H9 (cell line): ENCODE data around the gene GABBR2. TPM values are rescaled to one million over a fixed set of nuclear protein-coding genes. Genes with fewer than 3 reads are reported as not detected.

Experiments
- DNase-seq: peaks from one replicate; pipeline ENCODE4 v3.0.0-alpha.2; 2017
- H2AFZ ChIP-seq: one replicate; pipeline ENCODE4 v1.6.1; 2013; ENCODE audit warnings: mild to moderate bottlenecking, low read length, control low read depth, moderate library complexity
- H2AK5ac ChIP-seq: 2 replicates; pipeline ENCODE4 v1.6.1; 2013; ENCODE audit warnings: low read length, control low read depth, mixed read lengths; ENCODE audit not compliant: insufficient read length
- H2BK120ac ChIP-seq: one replicate; pipeline ENCODE4 v1.6.1; 2013; ENCODE audit warnings: low read depth, mild to moderate bottlenecking, low read length, control low read depth, inconsistent platforms; ENCODE audit not compliant: poor library complexity, severe bottlenecking
- H2BK12ac ChIP-seq: 2 replicates; pipeline ENCODE4 v1.6.1; 2013; ENCODE audit warnings: low read length, control low read depth, mixed read lengths, low read depth; ENCODE audit not compliant: insufficient read length
- H2BK15ac ChIP-seq: 2 replicates; pipeline ENCODE4 v1.6.1; 2013; ENCODE audit warnings: low read depth, low read length, control low read depth
- H2BK20ac ChIP-seq: one replicate; pipeline ENCODE4 v1.6.1; 2013; ENCODE audit warnings: low read depth, mild to moderate bottlenecking, low read length, control low read depth, inconsistent platforms; ENCODE audit not compliant: poor library complexity, severe bottlenecking
- H2BK5ac ChIP-seq: 2 replicates; pipeline ENCODE4 v1.6.1; 2013; ENCODE audit warnings: low read length, control low read depth, mixed read lengths; ENCODE audit not compliant: insufficient read length
- H3K14ac ChIP-seq: 2 replicates; pipeline ENCODE4 v1.6.1; 2013; ENCODE audit warnings: low read length, control low read depth; ENCODE audit not compliant: insufficient read depth
- H3K18ac ChIP-seq: 2 replicates; pipeline ENCODE4 v1.6.1; 2013; ENCODE audit warnings: low read depth, mild to moderate bottlenecking, mixed read lengths, low read length, control low read depth; ENCODE audit not compliant: insufficient read length
- H3K23ac ChIP-seq: 2 replicates; pipeline ENCODE4 v1.6.1; 2013; ENCODE audit warnings: low read length, control low read depth, mixed read lengths, low read depth; ENCODE audit not compliant: insufficient read length
- H3K23me2 ChIP-seq: 2 replicates; pipeline ENCODE4 v1.6.1; 2013; ENCODE audit warnings: low read depth, mild to moderate bottlenecking, mixed read lengths, low read length, control low read depth; ENCODE audit not compliant: insufficient read length, poor library complexity, severe bottlenecking
- H3K27ac ChIP-seq: 2 replicates; pipeline ENCODE4 v1.5.1; 2013; ENCODE audit warnings: low read length, control low read depth, mixed read lengths, low read depth; ENCODE audit not compliant: insufficient read length
- H3K27me3 ChIP-seq: 2 replicates; pipeline ENCODE4 v1.6.1; 2013; ENCODE audit warnings: low read length, control low read depth, inconsistent platforms; ENCODE audit not compliant: insufficient read depth
- H3K4ac ChIP-seq: 2 replicates; pipeline ENCODE4 v1.6.1; 2013; ENCODE audit warnings: low read depth, mild to moderate bottlenecking, control low read depth, inconsistent platforms, low read length, moderate library complexity
- H3K4me1 ChIP-seq: 2 replicates; pipeline ENCODE4 v1.6.1; 2013; ENCODE audit warnings: low read length, control low read depth, inconsistent platforms; ENCODE audit not compliant: insufficient read depth
- H3K4me2 ChIP-seq: 2 replicates; pipeline ENCODE4 v1.6.1; 2013; ENCODE audit warnings: low read length, control low read depth, mixed read lengths; ENCODE audit not compliant: insufficient read length, insufficient read depth
- H3K56ac ChIP-seq: 2 replicates; pipeline ENCODE4 v1.6.1; 2013; ENCODE audit warnings: low read depth, mild to moderate bottlenecking, mixed read lengths, low read length, control low read depth; ENCODE audit not compliant: insufficient read length
- H3K79me1 ChIP-seq: 2 replicates; pipeline ENCODE4 v1.6.1; 2013; ENCODE audit warnings: low read depth, mild to moderate bottlenecking, moderate library complexity, low read length, control low read depth, inconsistent platforms; ENCODE audit not compliant: insufficient read depth, poor library complexity, severe bottlenecking
- H3K79me2 ChIP-seq: 2 replicates; pipeline ENCODE4 v1.6.1; 2013; ENCODE audit warnings: low read length, control low read depth, inconsistent platforms; ENCODE audit not compliant: insufficient read depth
- H3K9ac ChIP-seq: 2 replicates; pipeline ENCODE4 v1.6.1; 2013; ENCODE audit warnings: low read length, control low read depth, mixed read lengths; ENCODE audit not compliant: insufficient read length; ENCODE audit errors: extremely low read depth
- H3K9me3 ChIP-seq: one replicate; pipeline ENCODE4 v1.6.1; 2013; ENCODE audit warnings: low read depth, low read length, inconsistent platforms; ENCODE audit not compliant: control insufficient read depth
- H3T11ph ChIP-seq: one replicate; pipeline ENCODE4 v1.6.1; 2013; ENCODE audit warnings: mild to moderate bottlenecking, low read length, control low read depth, inconsistent platforms
- H4K20me1 ChIP-seq: one replicate; pipeline ENCODE4 v1.6.1; 2013; ENCODE audit not compliant: control insufficient read depth, insufficient read length, insufficient read depth
- H4K5ac ChIP-seq: 2 replicates; pipeline ENCODE4 v1.6.1; 2013; ENCODE audit warnings: low read depth, mild to moderate bottlenecking, mixed read lengths, low read length, control low read depth; ENCODE audit not compliant: insufficient read length
- H4K8ac ChIP-seq: replicated peaks from 2 replicates; pipeline ENCODE4 v1.6.1; 2013; ENCODE audit warnings: low read length, control low read depth, mixed read lengths, low read depth; ENCODE audit not compliant: insufficient read length
- H4K91ac ChIP-seq: 2 replicates; pipeline ENCODE4 v1.6.1; 2013; ENCODE audit warnings: low read depth, mild to moderate bottlenecking, moderate library complexity, mixed read lengths, low read length, control low read depth; ENCODE audit not compliant: insufficient read length
- H3K27ac Mint-ChIP-seq, 3 experiments: 2 replicates in 2 of 3; 3 replicates in 1 of 3; pipeline ENCODE4 v1.8.0; 2020 to 2021; ENCODE audit warnings: mixed read lengths in 3 of 3, mild to moderate bottlenecking in 1 of 3, moderate library complexity in 1 of 3
- H3K27me3 Mint-ChIP-seq: 2 replicates; pipeline ENCODE4 v1.8.0; 2021; ENCODE audit warnings: low read depth, mild to moderate bottlenecking, moderate library complexity, mixed read lengths
- H3K36me3 Mint-ChIP-seq, 3 experiments: 2 replicates in 2 of 3; 3 replicates in 1 of 3; pipeline ENCODE4 v1.8.0; 2020 to 2021; ENCODE audit warnings: low read depth in 3 of 3, mixed read lengths in 3 of 3; ENCODE audit not compliant: insufficient read depth in 1 of 3
- H3K4me1 Mint-ChIP-seq, 2 experiments: 2 replicates each; pipeline ENCODE4 v1.8.0; 2020; ENCODE audit warnings: mixed read lengths in 2 of 2
- H3K4me3 Mint-ChIP-seq, 2 experiments: 2 replicates in 1 of 2; 3 replicates in 1 of 2; pipeline ENCODE4 v1.8.0; 2020 to 2021; ENCODE audit warnings: mild to moderate bottlenecking in 2 of 2, mixed read lengths in 2 of 2, moderate library complexity in 1 of 2
- H3K9me3 Mint-ChIP-seq, 2 experiments: 2 replicates in 1 of 2; 3 replicates in 1 of 2; pipeline ENCODE4 v1.8.0; 2020; ENCODE audit warnings: mild to moderate bottlenecking in 2 of 2, mixed read lengths in 2 of 2, moderate library complexity in 1 of 2
- CTCF ChIP-seq: fragments of 200-600 bp; sonication (generic); conservative IDR thresholded peaks from 3 replicates; pipeline ENCODE4 v1.8.0; 2021; ENCODE audit warnings: antibody characterized with exemption, mild to moderate bottlenecking
- WGBS: extraction: QIAGEN DNeasy Blood & Tissue Kit; methylation state at CpG from one replicate; pipeline ENCODE4 v1.1.7; 2013; ENCODE audit warnings: missing lambda C conversion rate, low lambda C conversion rate, mixed read lengths; ENCODE audit not compliant: insufficient read length; ENCODE audit errors: extremely low coverage; 5-methylcytosine and 5-hydroxymethylcytosine counted together
- total RNA-seq: library from RNA; stranded (reverse); gene quantifications from 2 replicates; pipeline ENCODE4 v1.2.1, GENCODE V29; 2021

Gene GABBR2
- total RNA-seq, 1 experiment from 2014 or later = 0.66 TPM

- no CpG with 5 or more reads among the region's 3 CpGs for WGBS
- H3K4me2 ChIP-seq = no peak overlapping the region
Measured at GRCh38 chr9:98361645-98362044, 347.1 kb downstream of the GABBR2 start.

More at GRCh38 chr9:98361645-98362044, 347.1 kb downstream of the GABBR2 start:
- H2AK5ac ChIP-seq = no peak overlapping the region
- no peak overlapping the region for H4K5ac ChIP-seq
- no peak overlapping the region for H3K9ac ChIP-seq
- no peak overlapping the region for H2BK20ac ChIP-seq
- H3T11ph ChIP-seq = no peak overlapping the region
- peaks cover 11% of the 10 kb centered on the region for H3K9me3 ChIP-seq
- H4K8ac ChIP-seq = no peak overlapping the region
- H2BK5ac ChIP-seq = no peak overlapping the region
- no peak for TF ChIP-seq CTCF
- no peaks in the 10 kb centered on the region for H3K79me2 ChIP-seq
- no peak overlapping the region for H2BK12ac ChIP-seq
- H3K18ac ChIP-seq = no peak overlapping the region
- DNase-seq = no peak
- no peak overlapping the region for H3K4ac ChIP-seq
- H3K79me1 ChIP-seq = no peaks in the 10 kb centered on the region
- H3K27ac ChIP-seq = no peak overlapping the region
- no peaks in the 10 kb centered on the region for H3K4me1 ChIP-seq
- no peak overlapping the region for H2AFZ ChIP-seq
- H3K14ac ChIP-seq = no peak overlapping the region
- Mint-ChIP-seq H3K27ac (no peak overlapping the region), H3K4me1 (0 out of 4 replicates have a peak, but pooled peaks cover 0 to 3% of the 10 kb centered on the region in 2 experiments), H3K36me3 (peaks cover 0 to 12% (median 7%) of the 10 kb centered on the region in 3 experiments; a peak in 4 of 7 replicates), H3K27me3 (no peaks in the 10 kb centered on the region; the same call in 1 of the 2 replicates), H3K4me3 (no peak overlapping the region), H3K9me3 (peaks cover 14 to 19% of the 10 kb centered on the region in 2 experiments)
- no peak overlapping the region for H2BK120ac ChIP-seq
- no peak overlapping the region for H3K23ac ChIP-seq
- no peak overlapping the region for H2BK15ac ChIP-seq
- H4K20me1 ChIP-seq = no peaks in the 10 kb centered on the region
- no peaks in the 10 kb centered on the region for H3K23me2 ChIP-seq
- H3K27me3 ChIP-seq = no peaks in the 10 kb centered on the region
- no peak overlapping the region for H3K56ac ChIP-seq
- H4K91ac ChIP-seq = no peak overlapping the region
